Left ventricle myocardium inferior (tissue), 1 donor: ENCODE results near the gene ARIH2. TPM values are rescaled to one million over a fixed set of nuclear protein-coding genes. Genes with fewer than 3 reads are reported as not detected.

Experiments
- DNase-seq: peaks from one replicate; pipeline ENCODE4 v3.0.0-alpha.2; 2020
- H3K27ac ChIP-seq: fragments of 200-600 bp; replicated peaks from 2 replicates; pipeline ENCODE4 v1.8.0; 2021
- H3K27me3 ChIP-seq: fragments of 200-600 bp; 2 replicates; pipeline ENCODE4 v1.8.0; 2021; ENCODE audit warnings: low read depth
- H3K36me3 ChIP-seq: fragments of 200-600 bp; 2 replicates; pipeline ENCODE4 v1.8.0; 2021
- H3K4me1 ChIP-seq: fragments of 200-600 bp; 2 replicates; pipeline ENCODE4 v1.8.0; 2021
- H3K4me3 ChIP-seq: fragments of 200-600 bp; 2 replicates; pipeline ENCODE4 v1.8.0; 2021; ENCODE audit warnings: mild to moderate bottlenecking, moderate library complexity
- H3K9me3 ChIP-seq: fragments of 200-600 bp; replicated peaks from 2 replicates; pipeline ENCODE4 v1.8.0; 2021
- CTCF ChIP-seq: fragments of 200-600 bp; IDR thresholded peaks from 2 replicates; pipeline ENCODE4 v1.8.0; 2021; ENCODE audit warnings: antibody characterized with exemption, mild to moderate bottlenecking, borderline replicate concordance
- intact Hi-C: fragments of 100-400 bp; cut with micrococcal nuclease; formaldehyde crosslinking; loops from one replicate; pipeline ENCODE4 v1.11.0; 2022
- total RNA-seq: library from RNA; stranded (reverse); fragmentation: NEBNext Ultra II Directional; extraction: Animal tissue kit (Norgen Biotek cat#: 25700); gene quantifications from one replicate; pipeline ENCODE4 v1.2.1, GENCODE V29; 2021
- donor health status: DM: no; HTN: yes; CAD: no; lungs with severe emphysema.

Gene ARIH2
- total RNA-seq, 1 donor from 2014 or later = 180 TPM

DNA sequence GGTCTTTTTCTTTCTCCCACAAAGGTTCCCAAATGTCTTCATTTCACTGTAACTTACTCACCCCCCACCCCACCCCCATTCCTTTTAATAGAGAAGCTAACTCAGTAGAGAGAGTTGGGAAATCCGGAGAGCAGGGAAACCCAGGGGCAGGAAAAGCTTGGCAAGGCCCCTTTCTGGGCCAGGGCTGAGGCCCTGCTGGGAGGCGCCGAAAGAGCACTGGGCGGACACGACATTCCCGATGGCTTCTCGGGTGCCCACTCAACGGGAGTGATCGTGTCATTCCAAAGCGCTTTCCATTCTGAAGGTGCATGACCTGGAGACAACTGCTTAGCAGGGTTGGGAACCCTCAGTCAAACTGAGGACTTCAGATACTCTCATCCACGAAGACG lies 101.3 kb downstream of the ARIH2 start:
- no peaks in the 10 kb centered on the region for H3K9me3 ChIP-seq
- H3K4me3 ChIP-seq = peak overlapping the region; percentile 86
- intact Hi-C loops = no loop called here
- no peaks in the 10 kb centered on the region for H3K27me3 ChIP-seq
- H3K4me1 ChIP-seq = peaks cover 72% of the 10 kb centered on the region
- H3K36me3 ChIP-seq = peaks cover 38% of the 10 kb centered on the region
- peak overlapping the region; percentile 98 for H3K27ac ChIP-seq
- TF ChIP-seq CTCF = no peak
- no peak for DNase-seq

- TF ChIP-seq CTCF = no peak
- Histone ChIP-seq H3K27ac (peak overlapping the region; percentile 98), H3K9me3 (no peaks in the 10 kb centered on the region), H3K4me1 (peaks cover 78% of the 10 kb centered on the region), H3K27me3 (no peaks in the 10 kb centered on the region), H3K36me3 (peaks cover 38% of the 10 kb centered on the region), H3K4me3 (peak overlapping the region; percentile 86)
- peak; percentile 62 for DNase-seq
- intact Hi-C loops = no loop called here
Observed at GRCh38 chr3:49020330-49021212, 101.9 kb downstream of the ARIH2 start.

DNA sequence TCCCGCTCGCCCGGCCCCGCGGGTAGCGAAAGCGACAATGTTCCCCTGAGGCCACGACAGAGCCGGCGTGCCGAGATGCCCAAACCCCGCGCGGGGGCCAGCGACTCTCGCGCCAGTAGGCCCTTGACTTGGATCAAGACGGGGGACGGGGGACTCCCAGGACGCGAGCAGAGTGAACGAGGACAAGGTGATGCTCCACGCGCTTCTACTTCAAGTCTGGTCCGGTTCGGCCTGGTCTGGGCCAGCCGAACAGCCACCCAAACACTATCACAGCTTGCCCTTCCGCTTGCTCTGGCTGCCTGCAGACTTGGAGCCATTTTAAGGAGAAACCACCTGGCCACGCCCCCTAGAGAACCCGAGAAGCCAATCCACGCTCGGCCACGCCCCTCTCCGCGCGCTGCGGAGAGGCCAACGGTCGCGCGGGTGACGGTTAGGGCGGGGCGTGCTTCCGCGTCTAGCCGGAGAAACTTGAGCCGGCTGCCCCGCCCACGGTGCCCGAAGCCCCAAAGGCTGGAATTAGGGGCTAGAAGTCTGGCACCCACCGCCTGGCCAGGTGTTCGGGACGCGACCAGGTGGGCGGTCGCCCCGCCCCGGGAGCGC lies 102.7 kb downstream of the ARIH2 start:
- Histone ChIP-seq H3K4me1 (peaks cover 86% of the 10 kb centered on the region), H3K9me3 (no peaks in the 10 kb centered on the region), H3K36me3 (peaks cover 38% of the 10 kb centered on the region), H3K27me3 (no peaks in the 10 kb centered on the region), H3K4me3 (peak overlapping the region; percentile 86), H3K27ac (peak overlapping the region; percentile 98)
- intact Hi-C loops = no loop called here
- peak; percentile 100 for DNase-seq
- no peak for TF ChIP-seq CTCF

DNA sequence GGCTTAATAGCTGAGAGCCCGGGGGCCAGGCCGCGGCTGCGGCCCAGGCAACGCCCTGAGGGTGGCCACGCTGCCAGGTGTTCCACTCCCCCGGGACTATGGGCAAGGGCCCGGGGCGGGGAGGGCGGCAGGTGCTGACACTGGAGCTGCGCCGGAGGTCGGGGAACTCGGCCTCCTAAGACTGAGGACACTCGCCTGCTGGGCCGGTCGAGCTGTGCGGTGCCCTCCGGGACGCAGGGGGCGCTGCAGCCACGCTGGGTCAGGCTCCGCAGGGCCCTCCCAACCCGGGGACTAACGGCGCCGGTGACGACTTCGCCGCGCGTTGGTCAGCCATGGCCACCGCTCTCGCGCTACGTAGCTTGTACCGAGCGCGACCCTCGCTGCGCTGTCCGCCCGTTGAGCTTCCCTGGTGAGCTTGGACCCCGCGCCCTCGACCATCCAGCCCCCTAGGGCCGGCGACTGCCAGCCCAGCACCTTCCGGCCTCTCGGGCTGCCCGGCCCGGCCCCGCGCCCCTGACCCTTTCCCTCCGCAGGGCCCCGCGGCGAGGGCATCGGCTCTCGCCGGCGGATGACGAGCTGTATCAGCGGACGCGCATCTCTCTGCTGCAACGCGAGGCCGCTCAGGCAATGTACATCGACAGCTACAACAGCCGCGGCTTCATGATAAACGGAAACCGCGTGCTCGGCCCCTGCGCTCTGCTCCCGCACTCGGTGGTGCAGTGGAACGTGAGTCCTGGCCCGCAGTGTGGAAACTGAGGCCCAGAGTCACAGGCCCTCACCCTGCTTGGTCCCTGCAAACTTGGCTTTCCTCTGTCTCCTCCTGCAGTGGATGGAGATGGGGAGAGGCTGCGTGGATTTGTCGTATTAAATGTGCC lies 103.4 kb downstream of the ARIH2 start, which contains the start of gene NDUFAF3:
TSS of gene NDUFAF3 (plus strand) at position 309 of the 875 bp plus-strand sequence. CDS start at position 333, 24 bp downstream.
- Histone ChIP-seq H3K27ac (peak within 1 kb of the TSS; percentile 98), H3K9me3 (no peaks in the 10 kb centered on the region), H3K27me3 (no peaks in the 10 kb centered on the region), H3K36me3 (peaks cover 40% of the 10 kb centered on the region), H3K4me3 (peak within 1 kb of the TSS; percentile 86), H3K4me1 (peaks cover 85% of the 10 kb centered on the region)
- TF ChIP-seq CTCF = peak; percentile 99
- peak; percentile 94 for DNase-seq
- intact Hi-C loops = no loop called here

DNA sequence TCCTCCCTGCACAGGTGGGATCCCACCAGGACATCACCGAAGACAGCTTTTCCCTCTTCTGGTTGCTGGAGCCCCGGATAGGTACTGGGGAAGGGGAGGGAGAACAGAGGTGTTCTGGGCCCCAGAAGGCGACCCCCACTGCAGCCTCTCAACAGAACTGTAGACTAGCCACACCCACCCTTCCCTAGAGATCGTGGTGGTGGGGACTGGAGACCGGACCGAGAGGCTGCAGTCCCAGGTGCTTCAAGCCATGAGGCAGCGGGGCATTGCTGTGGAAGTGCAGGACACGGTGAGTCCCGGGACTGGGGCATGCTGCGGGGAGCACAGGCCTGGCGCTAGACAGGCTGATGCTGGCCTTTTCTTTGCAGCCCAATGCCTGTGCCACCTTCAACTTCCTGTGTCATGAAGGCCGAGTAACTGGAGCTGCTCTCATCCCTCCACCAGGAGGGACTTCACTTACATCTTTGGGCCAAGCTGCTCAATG lies 104.1 kb downstream of the ARIH2 start:
- intact Hi-C loops = no loop called here
- peak overlapping the region; percentile 98 for H3K27ac ChIP-seq
- H3K36me3 ChIP-seq = peaks cover 40% of the 10 kb centered on the region
- peaks cover 81% of the 10 kb centered on the region for H3K4me1 ChIP-seq
- peak overlapping the region; percentile 86 for H3K4me3 ChIP-seq
- no peaks in the 10 kb centered on the region for H3K9me3 ChIP-seq
- no peak for TF ChIP-seq CTCF
- H3K27me3 ChIP-seq = no peaks in the 10 kb centered on the region
- DNase-seq = no peak
